Heart left ventricle (tissue), 13 donors: Measurements from ENCODE around the gene TNIP1.

ENCODE experiments used
- POLR2A ChIP-seq, 2 donors: fragments of 450-650 bp; IDR thresholded peaks; one replicate each; pipeline ENCODE4 v1.6.1; 2017; ENCODE audit warnings: antibody characterized with exemption in 2 of 2, mild to moderate bottlenecking in 2 of 2, moderate library complexity in 2 of 2
- TF ChIP-seq, protein P1 (sequence below), 12 donors: fragments of 200-600 bp; sonication (generic) in 4 of 12; IDR thresholded peaks; one replicate each; pipeline versions ENCODE4 v1.5.0 to v1.8.0; 2018 to 2022; ENCODE audit warnings: antibody characterized with exemption in 12 of 12, mild to moderate bottlenecking in 5 of 12
- donor health status: ischemic (EF 13 %, LVEDD 7.1; RV severe dilation, severe dysfunction).
- donor health status: DM: no; HTN: yes; CAD: no.
- donor health status: DM: no; HTN: no; CAD: no.
- donor health status: ischemic (EF 25% LVEDD 6.9; RV normal size, moderate dysfunction).
- donor health status: ischemic (EF 25% LVEDD 5.7; RV mildly dilated, moderate dysfunction).
- donor health status: ischemic (EF 35%, LVEDD 5.7; RV mildly dilated, moderate dysfunction).
- donor health status: nonischemic (EF 11% LVEDD 7.7; RV severe dilation, severe dysfunction).
- donor health status: DM: yes; HTN: yes; CAD: no.
- donor health status: PGD.
- donor health status: ischemic (EF 29% LVEDD 5.4; RV normal size, mild dysfunction).
- donor health status: nonischemic (EF 23%, LVEDD 6.1; RV moderate dilation, normal function).

DNA sequence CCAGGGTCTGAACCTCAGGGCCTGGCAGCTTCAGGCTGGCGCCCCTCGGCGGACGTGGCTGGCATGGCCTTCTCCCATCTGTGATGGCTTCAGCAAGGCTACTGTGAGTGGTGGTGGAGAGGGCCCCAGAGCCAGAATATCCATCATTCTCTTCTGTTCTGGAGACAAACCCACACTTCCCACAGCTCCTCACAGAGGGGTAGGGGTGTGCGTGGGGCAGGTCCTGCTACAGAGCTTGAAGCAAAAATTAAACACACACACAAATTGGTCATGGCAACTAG lies 50.8 kb downstream of the TNIP1 start:
- TF ChIP-seq, protein P1, sequence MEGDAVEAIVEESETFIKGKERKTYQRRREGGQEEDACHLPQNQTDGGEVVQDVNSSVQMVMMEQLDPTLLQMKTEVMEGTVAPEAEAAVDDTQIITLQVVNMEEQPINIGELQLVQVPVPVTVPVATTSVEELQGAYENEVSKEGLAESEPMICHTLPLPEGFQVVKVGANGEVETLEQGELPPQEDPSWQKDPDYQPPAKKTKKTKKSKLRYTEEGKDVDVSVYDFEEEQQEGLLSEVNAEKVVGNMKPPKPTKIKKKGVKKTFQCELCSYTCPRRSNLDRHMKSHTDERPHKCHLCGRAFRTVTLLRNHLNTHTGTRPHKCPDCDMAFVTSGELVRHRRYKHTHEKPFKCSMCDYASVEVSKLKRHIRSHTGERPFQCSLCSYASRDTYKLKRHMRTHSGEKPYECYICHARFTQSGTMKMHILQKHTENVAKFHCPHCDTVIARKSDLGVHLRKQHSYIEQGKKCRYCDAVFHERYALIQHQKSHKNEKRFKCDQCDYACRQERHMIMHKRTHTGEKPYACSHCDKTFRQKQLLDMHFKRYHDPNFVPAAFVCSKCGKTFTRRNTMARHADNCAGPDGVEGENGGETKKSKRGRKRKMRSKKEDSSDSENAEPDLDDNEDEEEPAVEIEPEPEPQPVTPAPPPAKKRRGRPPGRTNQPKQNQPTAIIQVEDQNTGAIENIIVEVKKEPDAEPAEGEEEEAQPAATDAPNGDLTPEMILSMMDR (IDR thresholded peaks at IDR 0.05) = no peak
- TF ChIP-seq POLR2A (IDR thresholded peaks at IDR 0.05) = no peak
